NCI-H187 treated with DMSO at 0.1 percent for 48 hours (cell line): ENCODE data around the gene GEMIN2.
"Not testable (repeated sequence)": the region's sequence is repeated elsewhere in the genome, so short reads cannot be mapped to it uniquely, and the experiment has no call there.

Experiments
- DNase-seq: peaks from one replicate; lab custom pipeline; 2025; lab: John Stamatoyannopoulos, UW

Gene GEMIN2

GRCh38 chr14:39114073-39114838 lies at the start of gene GEMIN2:
TSS of gene GEMIN2 (plus strand) at chr14:39114323. CDS start at chr14:39114339, 16 bp downstream.
- peak; percentile 93 for DNase-seq

GRCh38 chr14:39069169-39069805 lies 44.8 kb upstream of the GEMIN2 start:
- not testable (repeated sequence) for DNase-seq

GRCh38 chr14:39069923-39070322 lies 44.2 kb upstream of the GEMIN2 start:
- DNase-seq = no peak

- no peak for DNase-seq
These were observed 43.0 kb upstream of the GEMIN2 start for GRCh38 chr14:39071096-39071495.

GRCh38 chr14:39080886-39081285 lies 33.2 kb upstream of the GEMIN2 start:
- no peak for DNase-seq

GRCh38 chr14:39083127-39083526 lies 31.0 kb upstream of the GEMIN2 start:
- DNase-seq = no peak

- no peak for DNase-seq
These were observed 28.2 kb upstream of the GEMIN2 start for GRCh38 chr14:39085933-39086332.

GRCh38 chr14:39087493-39087892 lies 26.6 kb upstream of the GEMIN2 start:
- DNase-seq = no peak

- no peak for DNase-seq
These were observed 23.5 kb upstream of the GEMIN2 start for GRCh38 chr14:39090548-39091111.

GRCh38 chr14:39091716-39092115 lies 22.4 kb upstream of the GEMIN2 start:
- no peak for DNase-seq

GRCh38 chr14:39094515-39094914 lies 19.6 kb upstream of the GEMIN2 start:
- no peak for DNase-seq

- DNase-seq = no peak
These were observed 17.0 kb upstream of the GEMIN2 start for GRCh38 chr14:39097159-39097558.

GRCh38 chr14:39099215-39099614 lies 14.9 kb upstream of the GEMIN2 start:
- not testable (repeated sequence) for DNase-seq

- DNase-seq = no peak
These were observed 14.4 kb upstream of the GEMIN2 start for GRCh38 chr14:39099748-39100147.

- DNase-seq = no peak
These were observed 11.7 kb upstream of the GEMIN2 start for GRCh38 chr14:39102265-39102968.

- peak; percentile 46 for DNase-seq
These were observed 10.9 kb upstream of the GEMIN2 start, which contains the start of gene SEC23A for GRCh38 chr14:39102969-39103957. TSS of gene SEC23A (minus strand) at chr14:39103235. CDS start at chr14:39096118, 7,117 bp downstream.

- not testable (repeated sequence) for DNase-seq
These were observed 9.9 kb upstream of the GEMIN2 start for GRCh38 chr14:39104078-39104801.

GRCh38 chr14:39107591-39107996 lies 6.5 kb upstream of the GEMIN2 start:
- no peak for DNase-seq

GRCh38 chr14:39108791-39109190 lies 5.3 kb upstream of the GEMIN2 start:
- no peak for DNase-seq

- no peak for DNase-seq
These were observed 4.0 kb upstream of the GEMIN2 start for GRCh38 chr14:39109893-39110715.
